ENCODE data around the gene TRPM4.
"Not testable (repeated sequence)": the region's sequence is repeated elsewhere in the genome, so short reads cannot be mapped to it uniquely, and the experiment has no call there.

TRPM4 gene

GRCh38 chr19:49127674-49128544, 29.7 kb upstream of the TRPM4 start:
- peak; percentile 97 for DNase-seq

DNA sequence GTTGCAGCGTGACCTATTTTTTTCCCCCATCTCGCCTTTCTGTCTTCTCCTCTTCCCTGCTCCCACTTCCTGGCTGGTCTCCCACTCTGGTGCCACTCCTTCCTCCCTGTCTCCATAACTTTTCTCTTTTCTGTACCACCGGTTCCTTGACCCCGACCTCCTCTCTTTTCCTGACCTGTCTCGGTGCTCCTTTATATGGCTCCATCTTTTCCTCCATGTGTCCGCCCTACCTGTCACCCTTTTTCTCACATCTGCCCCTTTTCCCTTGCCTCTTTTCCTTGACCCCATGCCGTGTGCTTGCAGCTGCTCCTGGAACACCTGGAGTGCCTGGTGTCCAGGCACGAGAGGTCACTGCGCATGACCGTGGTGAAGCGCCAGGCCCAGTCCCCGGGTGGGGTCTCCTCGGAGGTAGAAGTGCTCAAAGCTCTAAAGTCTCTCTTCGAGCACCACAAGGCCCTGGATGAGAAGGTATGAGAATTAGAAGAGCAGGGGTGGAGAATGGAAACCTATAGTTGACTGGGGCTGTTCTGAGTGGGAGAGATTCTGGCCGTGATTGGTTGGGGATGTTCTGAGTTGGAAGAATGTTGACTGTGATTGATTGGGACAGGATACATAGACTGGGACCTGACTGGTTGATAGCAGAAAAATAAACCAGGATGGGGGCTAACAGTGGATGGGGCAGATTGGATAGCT, 28.9 kb upstream of the TRPM4 start:
- DNase-seq: no peak

DNA sequence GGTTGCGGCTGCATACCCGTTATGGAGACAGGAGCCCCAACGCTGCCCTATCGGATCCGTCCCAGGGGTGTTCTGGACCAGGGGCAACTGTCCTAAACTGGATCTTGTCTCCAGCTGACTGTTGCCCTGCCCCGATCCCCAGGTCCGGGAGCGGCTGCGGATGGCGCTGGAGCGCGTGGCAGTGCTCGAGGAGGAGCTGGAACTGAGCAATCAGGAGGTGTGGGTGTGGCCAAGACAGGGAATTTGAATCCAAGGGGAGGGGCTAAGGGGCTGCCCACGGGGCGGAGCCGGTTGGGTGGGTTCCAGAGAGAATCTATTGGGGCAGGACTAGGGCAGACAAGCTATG, 28.4 kb upstream of the TRPM4 start:
- no peak for DNase-seq

DNA sequence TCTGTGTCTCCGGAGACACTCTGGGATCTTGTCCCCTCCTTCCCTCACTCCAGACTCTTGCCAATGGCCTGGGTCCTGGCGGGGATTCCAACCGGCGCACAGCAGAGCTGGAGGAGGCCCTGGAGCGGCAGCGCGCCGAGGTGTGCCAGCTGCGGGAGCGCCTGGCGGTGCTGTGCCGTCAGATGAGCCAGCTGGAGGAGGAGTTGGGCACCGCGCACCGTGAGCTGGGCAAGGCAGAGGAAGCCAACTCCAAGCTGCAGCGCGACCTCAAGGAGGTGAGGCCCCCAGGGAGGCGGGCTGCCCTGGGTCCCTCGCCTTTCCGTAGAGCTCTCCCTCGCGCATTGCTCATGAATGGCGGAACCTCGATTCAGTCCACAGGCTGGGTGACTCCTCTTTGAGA, 27.3 kb upstream of the TRPM4 start:
- DNase-seq: no peak

DNA sequence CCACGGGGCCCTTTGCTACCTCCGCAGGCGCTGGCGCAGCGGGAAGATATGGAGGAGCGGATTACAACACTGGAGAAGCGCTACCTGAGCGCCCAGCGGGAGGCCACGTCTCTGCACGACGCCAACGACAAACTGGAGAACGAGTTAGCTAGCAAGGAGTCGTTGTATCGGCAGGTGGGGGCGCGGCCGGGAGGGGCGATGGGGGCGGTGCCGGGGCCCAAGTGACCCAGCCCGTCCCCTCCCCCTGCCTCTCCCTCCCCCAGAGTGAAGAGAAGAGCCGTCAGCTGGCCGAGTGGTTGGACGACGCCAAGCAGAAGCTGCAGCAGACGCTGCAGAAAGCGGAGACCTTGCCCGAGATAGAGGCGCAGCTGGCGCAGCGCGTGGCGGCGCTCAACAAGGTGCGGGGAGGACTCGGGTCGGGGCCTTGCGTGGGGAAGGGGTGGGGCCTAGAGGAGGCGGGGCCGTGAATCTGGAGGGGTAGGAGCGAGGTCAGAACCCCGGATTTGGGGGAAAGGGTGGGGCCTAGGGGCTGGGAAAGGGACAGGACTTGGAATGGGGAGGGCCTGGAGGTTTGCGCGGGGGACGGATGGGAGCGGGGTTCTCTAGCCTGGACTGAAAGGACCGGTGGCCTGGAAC, 24.5 kb upstream of the TRPM4 start:
- DNase-seq: peak; percentile 49

DNA sequence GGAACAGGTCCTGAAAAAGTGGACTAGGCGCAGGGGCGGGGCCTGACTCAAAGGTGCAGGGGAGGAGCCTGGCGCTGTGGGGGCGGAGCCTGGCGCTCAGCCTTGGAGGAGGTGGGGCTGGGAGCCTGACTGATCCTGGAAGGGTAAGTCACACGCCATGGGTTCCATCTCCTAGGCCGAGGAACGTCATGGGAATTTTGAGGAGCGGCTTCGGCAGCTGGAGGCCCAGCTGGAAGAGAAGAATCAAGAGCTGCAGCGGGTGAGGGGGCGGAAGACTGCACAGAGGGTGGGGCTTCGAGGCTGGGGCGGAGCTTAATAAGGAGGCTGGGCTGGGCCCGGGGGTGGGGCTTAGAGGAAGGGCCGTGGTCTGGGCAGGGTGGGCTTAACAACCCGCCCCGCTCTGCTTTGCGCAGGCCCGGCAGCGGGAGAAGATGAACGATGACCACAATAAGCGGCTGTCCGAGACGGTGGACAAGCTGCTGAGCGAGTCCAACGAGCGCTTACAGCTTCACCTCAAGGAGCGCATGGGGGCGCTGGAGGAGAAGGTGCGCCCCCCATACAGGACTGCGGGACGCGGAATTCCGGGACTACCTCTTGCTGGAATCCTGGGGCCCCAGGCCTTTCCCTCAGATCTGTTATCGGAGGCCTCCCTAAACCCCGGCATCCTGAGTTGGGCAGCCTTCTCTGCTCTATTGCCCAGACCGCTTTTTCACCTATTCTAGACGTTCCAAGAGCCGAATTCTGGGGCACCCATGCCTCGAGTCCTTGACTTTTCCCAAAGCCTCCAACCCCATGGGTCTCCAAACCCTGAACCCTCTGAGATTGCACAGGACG, 23.8 kb upstream of the TRPM4 start:
- DNase-seq: peak; percentile 78

DNA sequence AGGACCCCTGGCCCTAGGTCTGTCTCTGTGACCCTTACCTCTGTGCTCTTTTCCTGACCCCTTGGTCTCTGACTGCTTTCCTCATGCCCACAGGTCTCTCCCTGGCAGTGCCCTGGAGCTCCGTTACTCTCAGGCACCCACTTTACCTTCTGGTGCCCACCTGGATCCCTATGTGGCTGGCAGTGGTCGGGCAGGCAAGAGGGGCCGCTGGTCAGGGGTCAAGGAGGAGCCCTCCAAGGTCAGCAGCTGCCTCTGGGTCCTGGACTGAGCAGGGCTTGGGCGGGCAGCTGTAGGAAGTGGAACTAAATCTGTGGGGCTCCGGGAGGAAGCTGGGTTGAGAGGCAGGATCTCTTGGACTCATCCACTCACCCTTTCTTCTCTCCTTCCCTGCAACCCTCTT, 21.9 kb upstream of the TRPM4 start:
- DNase-seq: no peak

DNA sequence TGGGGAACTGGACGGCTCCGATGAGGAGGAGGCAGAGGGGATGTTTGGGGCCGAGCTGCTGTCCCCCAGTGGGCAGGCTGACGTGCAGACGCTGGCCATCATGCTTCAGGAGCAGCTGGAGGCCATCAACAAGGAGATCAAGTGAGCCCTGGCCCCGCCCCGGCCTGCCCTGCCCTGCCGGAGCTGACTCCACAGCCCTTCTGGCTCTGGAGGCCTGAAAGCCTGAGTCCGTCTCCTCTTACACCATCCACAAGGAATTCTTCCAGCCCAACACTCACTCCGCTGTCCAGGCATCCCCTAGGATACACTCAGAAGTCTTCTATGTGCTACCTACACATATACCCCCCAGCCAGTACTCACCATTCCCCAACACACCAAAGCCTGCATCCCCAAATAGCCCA, 20.8 kb upstream of the TRPM4 start:
- DNase-seq: no peak

GRCh38 chr19:49140951-49141350, 16.6 kb upstream of the TRPM4 start:
- DNase-seq: no peak

GRCh38 chr19:49141352-49141751, 16.2 kb upstream of the TRPM4 start:
- no peak for DNase-seq

GRCh38 chr19:49142866-49143335, 14.7 kb upstream of the TRPM4 start:
- DNase-seq: peak; percentile 85

DNA sequence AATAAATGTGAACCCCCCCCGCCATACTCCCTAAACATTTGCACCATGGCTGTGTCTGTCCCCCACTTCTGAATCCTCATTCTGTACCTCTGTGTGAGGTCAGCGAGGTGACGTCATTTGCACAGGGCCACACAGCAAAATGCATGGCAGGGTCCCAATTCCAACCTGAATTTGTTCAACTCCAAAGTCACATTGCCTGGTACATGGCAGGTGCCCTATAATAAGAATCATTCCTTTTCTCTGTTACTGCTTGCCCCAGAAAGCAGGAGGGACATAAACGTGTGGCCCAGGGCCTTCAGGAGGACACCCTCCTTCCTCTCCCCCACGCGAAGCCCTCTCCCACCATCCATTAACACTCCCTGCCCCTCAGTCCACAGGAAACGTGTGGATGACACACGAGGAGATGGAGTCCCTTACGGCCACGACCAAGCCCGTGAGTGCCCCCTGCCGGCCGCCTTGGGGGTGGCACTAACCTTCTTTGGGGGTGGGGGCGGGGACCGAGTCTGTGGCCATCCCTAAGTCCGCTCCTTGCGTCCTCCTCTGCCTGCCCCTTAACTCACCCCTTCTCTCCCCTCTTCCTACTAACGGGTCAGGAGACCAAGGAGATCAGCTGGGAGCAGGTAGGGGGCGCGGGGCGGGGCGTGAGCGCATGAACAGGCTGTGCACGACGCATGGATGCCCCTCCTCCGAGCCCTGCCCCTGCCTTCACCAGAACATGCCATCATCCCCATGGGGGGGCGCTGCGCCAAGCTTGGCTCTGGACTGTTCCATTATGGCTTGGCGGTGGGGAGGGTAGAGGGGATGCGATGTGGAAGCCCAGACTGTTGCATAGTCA, 11.8 kb upstream of the TRPM4 start:
- DNase-seq: peak; percentile 91

DNA sequence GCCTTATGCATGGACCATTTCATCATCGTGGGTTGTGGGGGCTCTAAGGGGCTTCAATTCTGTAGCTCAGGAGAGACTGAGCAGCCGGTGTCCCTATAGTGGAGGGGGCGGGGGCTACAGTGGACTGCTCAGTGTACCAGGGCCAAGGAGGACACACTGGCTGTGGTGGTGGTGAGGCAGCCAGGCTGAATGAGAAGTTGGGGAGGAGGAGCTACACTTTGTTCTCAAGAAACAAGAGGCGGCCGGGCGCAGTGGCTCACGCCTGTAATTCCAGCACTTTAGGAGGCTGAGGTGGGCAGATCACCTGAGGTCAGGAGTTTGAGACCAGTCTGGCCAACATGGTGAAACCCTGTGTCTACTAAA, 11.2 kb upstream of the TRPM4 start:
- not testable (repeated sequence) for DNase-seq

DNA sequence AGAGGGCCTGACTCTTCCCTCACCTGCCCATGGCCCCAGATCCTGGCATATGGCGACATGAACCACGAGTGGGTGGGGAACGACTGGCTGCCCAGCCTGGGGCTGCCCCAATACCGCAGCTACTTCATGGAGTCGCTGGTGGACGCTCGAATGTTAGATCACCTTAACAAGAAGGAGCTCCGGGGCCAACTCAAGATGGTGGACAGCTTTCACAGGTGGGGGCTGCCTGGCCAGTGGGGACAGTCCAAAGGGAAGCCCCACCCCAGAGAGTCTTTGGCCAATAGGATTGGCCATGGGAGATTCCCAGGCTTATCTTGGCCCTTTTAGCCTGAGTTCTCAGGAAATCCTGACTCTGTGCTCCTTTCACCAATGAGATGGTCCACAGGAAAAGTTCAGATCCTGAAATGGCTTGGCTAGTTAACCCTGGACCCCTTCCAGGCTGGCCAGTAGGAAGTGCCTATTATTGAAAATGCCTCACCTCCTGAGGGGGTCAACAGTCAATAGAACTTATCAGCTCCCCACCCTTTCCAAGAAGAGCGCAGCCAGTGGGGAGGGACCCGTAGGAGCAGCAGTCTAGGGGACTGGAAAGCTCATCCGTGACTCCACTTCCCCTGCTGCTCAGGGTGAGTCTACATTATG, 9.4 kb upstream of the TRPM4 start:
- DNase-seq: no peak

DNA sequence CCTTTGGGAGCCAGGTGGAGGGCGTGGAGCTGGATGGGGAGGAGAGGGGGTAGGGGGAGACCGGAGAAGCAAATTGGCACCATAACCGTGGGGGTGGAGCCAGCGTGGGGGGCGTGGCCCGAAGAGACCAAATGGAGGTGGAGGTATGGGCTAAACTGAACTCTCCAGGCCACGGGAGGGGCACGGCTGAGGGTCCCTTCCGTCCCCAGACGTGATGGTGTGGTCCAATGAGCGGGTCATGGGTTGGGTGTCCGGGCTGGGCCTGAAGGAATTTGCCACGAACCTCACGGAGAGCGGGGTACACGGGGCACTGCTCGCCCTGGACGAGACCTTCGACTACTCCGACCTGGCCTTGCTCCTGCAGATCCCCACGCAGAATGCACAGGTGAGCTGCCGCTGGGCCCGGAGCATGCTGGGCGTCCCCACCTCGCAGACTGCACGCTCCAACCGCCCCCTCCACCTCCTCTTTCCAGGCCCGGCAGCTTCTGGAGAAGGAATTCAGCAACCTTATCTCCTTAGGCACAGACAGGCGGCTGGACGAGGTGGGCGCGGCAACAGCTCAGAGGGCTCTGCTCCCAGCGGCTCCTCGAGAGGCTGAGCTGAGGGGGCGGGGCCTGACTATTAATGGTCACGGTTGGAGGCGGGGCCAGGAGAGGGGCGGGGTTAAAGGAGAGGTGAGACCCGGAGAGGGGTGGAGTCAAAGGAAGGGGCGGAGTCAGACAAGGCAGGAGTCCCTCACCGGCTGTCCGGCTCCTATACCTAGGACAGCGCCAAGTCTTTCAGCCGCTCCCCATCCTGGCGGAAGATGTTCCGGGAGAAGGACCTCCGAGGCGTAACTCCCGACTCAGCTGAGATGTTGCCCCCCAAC, 8.6 kb upstream of the TRPM4 start:
- peak; percentile 94 for DNase-seq

- no peak for DNase-seq
Measured at GRCh38 chr19:49149652-49150105, 7.9 kb upstream of the TRPM4 start.

GRCh38 chr19:49150106-49150943, 7.3 kb upstream of the TRPM4 start:
- DNase-seq: peak; percentile 53

DNA sequence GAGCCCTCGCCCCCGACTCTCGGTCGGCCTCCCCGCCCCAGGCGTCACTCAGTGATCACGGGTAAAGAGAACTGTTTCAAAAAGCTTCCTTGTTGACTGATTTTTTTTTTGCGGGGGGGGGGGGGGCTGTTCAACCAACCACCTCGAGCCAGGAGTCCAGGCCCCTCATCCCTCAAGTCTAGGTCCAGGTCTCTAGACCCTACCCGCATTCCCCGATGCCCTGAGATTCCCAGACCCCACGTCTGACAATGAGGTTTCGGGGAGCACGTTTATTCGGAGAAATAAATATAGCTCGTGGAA, 6.7 kb upstream of the TRPM4 start:
- DNase-seq: no peak

GRCh38 chr19:49151267-49152118, 6.1 kb upstream of the TRPM4 start:
- DNase-seq: peak; percentile 71
